HEK293 (cell line): ENCODE measurements around the gene S100B.

Experiments used
- CTCF ChIA-PET: fragments of 350-600 bp; formaldehyde crosslinking; extraction: SDS; loops from one replicate; lab custom pipeline; 2021; ENCODE audit warnings: antibody characterized with exemption; lab: Yijun Ruan, JAX
- POLR2A ChIA-PET: fragments of 300-600 bp; formaldehyde crosslinking; extraction: SDS; loops from one replicate; lab custom pipeline; 2020; ENCODE audit warnings: antibody characterized with exemption, inconsistent platforms; lab: Yijun Ruan, JAX
- H3K27ac ChIP-seq: fragments of 200-500 bp; sonication (Bioruptor generic); 2 replicates; pipeline ENCODE4 v1.5.1; 2014; ENCODE audit warnings: low read depth, low read length, control low read depth, inconsistent platforms; ENCODE audit errors: extremely low read depth
- H3K36me3 ChIP-seq, 2 experiments: fragments of 200-500 bp in 1 of 2; sonication (Bioruptor generic) in 1 of 2; 1 replicate in 1 of 2; 2 replicates in 1 of 2; pipeline ENCODE4 v1.5.1; 2014 to 2017; ENCODE audit warnings: inconsistent platforms in 2 of 2, low read length in 2 of 2; ENCODE audit not compliant: control insufficient read depth in 2 of 2, insufficient read depth in 1 of 2
- H3K4me1 ChIP-seq: fragments of 200-500 bp; sonication (Bioruptor generic); 2 replicates; pipeline ENCODE4 v1.5.1; 2014; ENCODE audit warnings: mild to moderate bottlenecking, low read length, inconsistent platforms; ENCODE audit not compliant: control insufficient read depth, insufficient read depth
- H3K4me3 ChIP-seq: 2 replicates; pipeline ENCODE4 v1.5.1; 2011; ENCODE audit warnings: low read depth, mild to moderate bottlenecking, control low read depth, low read length, moderate library complexity
- H3K9me3 ChIP-seq: fragments of 200-500 bp; sonication (Bioruptor generic); 2 replicates; pipeline ENCODE4 v1.5.1; 2014; ENCODE audit warnings: low read depth, low read length, inconsistent platforms; ENCODE audit not compliant: control insufficient read depth, insufficient read depth
- BCL6B ChIP-seq: fragments of 450-650 bp; formaldehyde crosslinking; IDR thresholded peaks from 2 replicates; pipeline ENCODE4 v1.5.1; 2017; ENCODE audit warnings: missing biosample characterization, missing genetic modification characterization
- CTCF ChIP-seq: fragments of 450-650 bp; formaldehyde crosslinking; IDR thresholded peaks from 2 replicates; pipeline ENCODE4 v1.5.1; 2016; ENCODE audit warnings: missing biosample characterization, missing genetic modification characterization
- GLI2 ChIP-seq: fragments of 450-650 bp; formaldehyde crosslinking; IDR thresholded peaks from 2 replicates; pipeline ENCODE4; 2017; ENCODE audit warnings: missing biosample characterization, missing genetic modification characterization, low read depth, borderline replicate concordance
- GLI4 ChIP-seq: fragments of 450-650 bp; formaldehyde crosslinking; IDR thresholded peaks from 2 replicates; pipeline ENCODE4 v1.5.1; 2016; ENCODE audit warnings: missing biosample characterization, missing genetic modification characterization
- PRDM6 ChIP-seq: fragments of 450-650 bp; formaldehyde crosslinking; IDR thresholded peaks from 2 replicates; pipeline ENCODE4 v1.5.1; 2017; ENCODE audit warnings: missing biosample characterization, missing genetic modification characterization
- SCRT1 ChIP-seq: fragments of 450-650 bp; formaldehyde crosslinking; IDR thresholded peaks from 2 replicates; pipeline ENCODE4 v1.5.1; 2016; ENCODE audit warnings: missing biosample characterization, missing genetic modification characterization, borderline replicate concordance
- SCRT2 ChIP-seq: fragments of 450-650 bp; formaldehyde crosslinking; IDR thresholded peaks from 2 replicates; pipeline ENCODE4 v1.5.1; 2016; ENCODE audit warnings: missing biosample characterization, missing genetic modification characterization
- TRIM28 ChIP-seq: IDR thresholded peaks from 2 replicates; pipeline ENCODE4 v1.6.1; 2011; ENCODE audit warnings: low read length, control low read depth, borderline replicate concordance
- ZBTB8A ChIP-seq: fragments of 450-650 bp; formaldehyde crosslinking; IDR thresholded peaks from 2 replicates; pipeline ENCODE4 v1.5.1; 2016; ENCODE audit warnings: missing biosample characterization, missing genetic modification characterization
- ZFHX2 ChIP-seq: fragments of 450-650 bp; formaldehyde crosslinking; conservative IDR thresholded peaks from 2 replicates; pipeline ENCODE4 v1.5.1; 2016; ENCODE audit warnings: missing biosample characterization, missing genetic modification characterization
- ZFP69B ChIP-seq: fragments of 450-650 bp; formaldehyde crosslinking; IDR thresholded peaks from 2 replicates; pipeline ENCODE4 v1.5.1; 2016; ENCODE audit warnings: missing biosample characterization, missing genetic modification characterization
- ZNF155 ChIP-seq: fragments of 450-650 bp; formaldehyde crosslinking; IDR thresholded peaks from 2 replicates; pipeline ENCODE4 v1.5.1; 2016; ENCODE audit warnings: missing biosample characterization, missing genetic modification characterization
- ZNF157 ChIP-seq: fragments of 450-650 bp; formaldehyde crosslinking; IDR thresholded peaks from 2 replicates; pipeline ENCODE4 v1.5.1; 2016; ENCODE audit warnings: missing biosample characterization, missing genetic modification characterization
- ZNF184 ChIP-seq: fragments of 450-650 bp; IDR thresholded peaks from 2 replicates; pipeline ENCODE4 v1.5.1; 2018; ENCODE audit warnings: missing biosample characterization, mild to moderate bottlenecking, missing genetic modification characterization
- ZNF2 ChIP-seq: fragments of 450-650 bp; formaldehyde crosslinking; IDR thresholded peaks from 2 replicates; pipeline ENCODE4 v1.5.1; 2016; ENCODE audit warnings: missing biosample characterization, missing genetic modification characterization
- ZNF280D ChIP-seq: fragments of 450-650 bp; formaldehyde crosslinking; IDR thresholded peaks from 2 replicates; pipeline ENCODE4 v1.5.1; 2016; ENCODE audit warnings: missing biosample characterization, missing genetic modification characterization
- ZNF48 ChIP-seq: fragments of 450-650 bp; formaldehyde crosslinking; IDR thresholded peaks from 2 replicates; pipeline ENCODE4 v1.5.1; 2016; ENCODE audit warnings: missing biosample characterization, missing genetic modification characterization
- ZNF585B ChIP-seq: fragments of 450-650 bp; formaldehyde crosslinking; IDR thresholded peaks from 2 replicates; pipeline ENCODE4 v1.5.1; 2016; ENCODE audit warnings: missing biosample characterization, missing genetic modification characterization
- ZNF626 ChIP-seq: fragments of 450-650 bp; sonication (Bioruptor Pico); formaldehyde crosslinking; IDR thresholded peaks from 2 replicates; pipeline ENCODE4 v1.5.1; 2018; ENCODE audit warnings: missing biosample characterization, missing genetic modification characterization, inconsistent platforms
- TF ChIP-seq, protein P1 (sequence below): fragments of 450-650 bp; formaldehyde crosslinking; IDR thresholded peaks from 2 replicates; pipeline ENCODE4 v1.5.1; 2017; ENCODE audit warnings: missing biosample characterization, mild to moderate bottlenecking, missing genetic modification characterization, moderate library complexity
- TF ChIP-seq, protein P2 (sequence below): fragments of 450-650 bp; formaldehyde crosslinking; IDR thresholded peaks from 2 replicates; pipeline ENCODE4 v1.5.1; 2016; ENCODE audit warnings: missing biosample characterization, missing genetic modification characterization, borderline replicate concordance

S100B gene

GRCh38 chr21:46628868-46629267 lies 24.0 kb upstream of the S100B start:
- no peaks in the 10 kb centered on the region for H3K9me3 ChIP-seq
- H3K4me1 ChIP-seq = peaks cover 5% of the 10 kb centered on the region; the same call in 1 of the 2 replicates
- no peak overlapping the region for H3K4me3 ChIP-seq
- H3K36me3 ChIP-seq = no peaks in the 10 kb centered on the region
- TF ChIP-seq SCRT1 (tag by site-specific recombination) (no peak), TRIM28 (no peak), SCRT2 (tag by site-specific recombination) (peak; percentile 65), ZNF48 (no peak), ZNF155 (no peak)
- H3K27ac ChIP-seq = no peak overlapping the region
- CTCF ChIA-PET = interaction anchor here (1.0 kb wide), 1 partner anchor 11 kb away, joined by 5 read pairs; no protein-coding TSS in a partner anchor
- POLR2A ChIA-PET = no interaction called here

GRCh38 chr21:46627726-46628125 lies 22.8 kb upstream of the S100B start:
- ChIA-PET POLR2A (no interaction called here), CTCF (no interaction called here)
- Histone ChIP-seq H3K27ac (no peak overlapping the region), H3K9me3 (no peaks in the 10 kb centered on the region), H3K36me3 (no peaks in the 10 kb centered on the region), H3K4me3 (no peak overlapping the region), H3K4me1 (peaks cover 5% of the 10 kb centered on the region; the same call in 1 of the 2 replicates)
- TF ChIP-seq GLI2 (no peak), ZNF280D (tag by site-specific recombination) (no peak), ZFP69B (tag by site-specific recombination) (no peak), CTCF (tag by site-specific recombination) (no peak)

- Histone ChIP-seq H3K9me3 (no peaks in the 10 kb centered on the region), H3K4me1 (peaks cover 5% of the 10 kb centered on the region; the same call in 1 of the 2 replicates), H3K4me3 (no peak overlapping the region), H3K27ac (no peak overlapping the region), H3K36me3 (no peaks in the 10 kb centered on the region)
- POLR2A ChIA-PET = interaction anchor here (1.4 kb wide), 1 partner anchor 9 kb away, joined by 5 read pairs; the partner anchor contains the start of gene PRMT2
- CTCF ChIA-PET = no interaction called here
- TF ChIP-seq ZBTB8A (tag by site-specific recombination) (no peak), ZNF585B (tag by site-specific recombination) (no peak), ZNF157 (tag by site-specific recombination) (no peak), ZNF626 (no peak), ZNF2 (tag by site-specific recombination) (no peak), PRDM6 (tag by site-specific recombination) (no peak), GLI4 (tag by site-specific recombination) (no peak), ZNF184 (tag by site-specific recombination) (no peak), BCL6B (no peak), ZFHX2 (tag by site-specific recombination) (no peak)
- TF ChIP-seq, protein P1, sequence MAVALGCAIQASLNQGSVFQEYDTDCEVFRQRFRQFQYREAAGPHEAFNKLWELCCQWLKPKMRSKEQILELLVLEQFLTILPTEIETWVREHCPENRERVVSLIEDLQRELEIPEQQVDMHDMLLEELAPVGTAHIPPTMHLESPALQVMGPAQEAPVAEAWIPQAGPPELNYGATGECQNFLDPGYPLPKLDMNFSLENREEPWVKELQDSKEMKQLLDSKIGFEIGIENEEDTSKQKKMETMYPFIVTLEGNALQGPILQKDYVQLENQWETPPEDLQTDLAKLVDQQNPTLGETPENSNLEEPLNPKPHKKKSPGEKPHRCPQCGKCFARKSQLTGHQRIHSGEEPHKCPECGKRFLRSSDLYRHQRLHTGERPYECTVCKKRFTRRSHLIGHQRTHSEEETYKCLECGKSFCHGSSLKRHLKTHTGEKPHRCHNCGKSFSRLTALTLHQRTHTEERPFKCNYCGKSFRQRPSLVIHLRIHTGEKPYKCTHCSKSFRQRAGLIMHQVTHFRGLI (tag by site-specific recombination) = no peak
- TF ChIP-seq, protein P2, sequence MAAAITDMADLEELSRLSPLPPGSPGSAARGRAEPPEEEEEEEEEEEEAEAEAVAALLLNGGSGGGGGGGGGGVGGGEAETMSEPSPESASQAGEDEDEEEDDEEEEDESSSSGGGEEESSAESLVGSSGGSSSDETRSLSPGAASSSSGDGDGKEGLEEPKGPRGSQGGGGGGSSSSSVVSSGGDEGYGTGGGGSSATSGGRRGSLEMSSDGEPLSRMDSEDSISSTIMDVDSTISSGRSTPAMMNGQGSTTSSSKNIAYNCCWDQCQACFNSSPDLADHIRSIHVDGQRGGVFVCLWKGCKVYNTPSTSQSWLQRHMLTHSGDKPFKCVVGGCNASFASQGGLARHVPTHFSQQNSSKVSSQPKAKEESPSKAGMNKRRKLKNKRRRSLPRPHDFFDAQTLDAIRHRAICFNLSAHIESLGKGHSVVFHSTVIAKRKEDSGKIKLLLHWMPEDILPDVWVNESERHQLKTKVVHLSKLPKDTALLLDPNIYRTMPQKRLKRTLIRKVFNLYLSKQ (tag by site-specific recombination) = no peak
Measured at GRCh38 chr21:46626975-46627501, 22.2 kb upstream of the S100B start.
